ENCODE data around the gene GET4.

DNA sequence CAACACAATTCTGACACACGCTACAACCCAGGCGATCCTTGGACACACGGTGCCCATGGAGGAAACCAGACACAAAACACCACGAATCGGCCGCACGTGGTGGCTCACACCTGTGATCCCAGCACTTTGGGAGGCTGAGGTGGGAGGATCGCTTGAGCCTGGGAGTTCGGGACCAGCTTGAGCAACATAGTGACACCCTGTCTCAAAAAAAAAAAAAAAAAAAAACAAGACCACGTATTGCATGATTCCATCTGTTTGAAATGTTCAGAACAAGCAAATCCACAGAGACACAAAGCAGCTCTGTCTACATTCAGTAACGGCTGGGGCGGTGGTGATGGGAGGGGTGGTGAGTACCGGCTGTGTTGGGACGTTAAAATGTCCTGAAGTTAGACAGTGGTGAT lies 53.0 kb downstream of the GET4 start:
- TF ChIP-seq, protein P1, sequence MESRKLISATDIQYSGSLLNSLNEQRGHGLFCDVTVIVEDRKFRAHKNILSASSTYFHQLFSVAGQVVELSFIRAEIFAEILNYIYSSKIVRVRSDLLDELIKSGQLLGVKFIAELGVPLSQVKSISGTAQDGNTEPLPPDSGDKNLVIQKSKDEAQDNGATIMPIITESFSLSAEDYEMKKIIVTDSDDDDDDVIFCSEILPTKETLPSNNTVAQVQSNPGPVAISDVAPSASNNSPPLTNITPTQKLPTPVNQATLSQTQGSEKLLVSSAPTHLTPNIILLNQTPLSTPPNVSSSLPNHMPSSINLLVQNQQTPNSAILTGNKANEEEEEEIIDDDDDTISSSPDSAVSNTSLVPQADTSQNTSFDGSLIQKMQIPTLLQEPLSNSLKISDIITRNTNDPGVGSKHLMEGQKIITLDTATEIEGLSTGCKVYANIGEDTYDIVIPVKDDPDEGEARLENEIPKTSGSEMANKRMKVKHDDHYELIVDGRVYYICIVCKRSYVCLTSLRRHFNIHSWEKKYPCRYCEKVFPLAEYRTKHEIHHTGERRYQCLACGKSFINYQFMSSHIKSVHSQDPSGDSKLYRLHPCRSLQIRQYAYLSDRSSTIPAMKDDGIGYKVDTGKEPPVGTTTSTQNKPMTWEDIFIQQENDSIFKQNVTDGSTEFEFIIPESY (IDR thresholded peaks at IDR 0.05; ENCODE audit: borderline replicate concordance, low read depth) = no peak
- TF ChIP-seq, protein P2, sequence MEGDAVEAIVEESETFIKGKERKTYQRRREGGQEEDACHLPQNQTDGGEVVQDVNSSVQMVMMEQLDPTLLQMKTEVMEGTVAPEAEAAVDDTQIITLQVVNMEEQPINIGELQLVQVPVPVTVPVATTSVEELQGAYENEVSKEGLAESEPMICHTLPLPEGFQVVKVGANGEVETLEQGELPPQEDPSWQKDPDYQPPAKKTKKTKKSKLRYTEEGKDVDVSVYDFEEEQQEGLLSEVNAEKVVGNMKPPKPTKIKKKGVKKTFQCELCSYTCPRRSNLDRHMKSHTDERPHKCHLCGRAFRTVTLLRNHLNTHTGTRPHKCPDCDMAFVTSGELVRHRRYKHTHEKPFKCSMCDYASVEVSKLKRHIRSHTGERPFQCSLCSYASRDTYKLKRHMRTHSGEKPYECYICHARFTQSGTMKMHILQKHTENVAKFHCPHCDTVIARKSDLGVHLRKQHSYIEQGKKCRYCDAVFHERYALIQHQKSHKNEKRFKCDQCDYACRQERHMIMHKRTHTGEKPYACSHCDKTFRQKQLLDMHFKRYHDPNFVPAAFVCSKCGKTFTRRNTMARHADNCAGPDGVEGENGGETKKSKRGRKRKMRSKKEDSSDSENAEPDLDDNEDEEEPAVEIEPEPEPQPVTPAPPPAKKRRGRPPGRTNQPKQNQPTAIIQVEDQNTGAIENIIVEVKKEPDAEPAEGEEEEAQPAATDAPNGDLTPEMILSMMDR (IDR thresholded peaks at IDR 0.05) = no peak
- TF ChIP-seq EZH2phosphoT487 (IDR thresholded peaks at IDR 0.05; ENCODE audit: borderline replicate concordance, low read depth) (no peak), RAD21 (IDR thresholded peaks at IDR 0.05; ENCODE audit: low read length) (no peak), POLR2AphosphoS5 (IDR thresholded peaks at IDR 0.05; ENCODE audit: low read depth, low read length) (no peak), YY1 (IDR thresholded peaks at IDR 0.05; ENCODE audit: low read depth) (no peak), TAF1 (IDR thresholded peaks at IDR 0.05; ENCODE audit: borderline replicate concordance, low read depth, low read length) (no peak), RCOR1 (IDR thresholded peaks at IDR 0.05; ENCODE audit: low read length) (no peak)
- TF ChIP-seq, protein P3, sequence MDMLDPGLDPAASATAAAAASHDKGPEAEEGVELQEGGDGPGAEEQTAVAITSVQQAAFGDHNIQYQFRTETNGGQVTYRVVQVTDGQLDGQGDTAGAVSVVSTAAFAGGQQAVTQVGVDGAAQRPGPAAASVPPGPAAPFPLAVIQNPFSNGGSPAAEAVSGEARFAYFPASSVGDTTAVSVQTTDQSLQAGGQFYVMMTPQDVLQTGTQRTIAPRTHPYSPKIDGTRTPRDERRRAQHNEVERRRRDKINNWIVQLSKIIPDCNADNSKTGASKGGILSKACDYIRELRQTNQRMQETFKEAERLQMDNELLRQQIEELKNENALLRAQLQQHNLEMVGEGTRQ (IDR thresholded peaks at IDR 0.05; ENCODE audit: borderline replicate concordance, low read depth, low read length) = no peak
- TF ChIP-seq, protein P4, sequence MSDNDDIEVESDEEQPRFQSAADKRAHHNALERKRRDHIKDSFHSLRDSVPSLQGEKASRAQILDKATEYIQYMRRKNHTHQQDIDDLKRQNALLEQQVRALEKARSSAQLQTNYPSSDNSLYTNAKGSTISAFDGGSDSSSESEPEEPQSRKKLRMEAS (IDR thresholded peaks at IDR 0.05; ENCODE audit: low read depth) = no peak
